K562 (cell line): ENCODE measurements around the gene ASCC1. TPM values are rescaled to one million over a fixed set of nuclear protein-coding genes. Genes with fewer than 3 reads are reported as not detected.

Source experiments
- ATF3 ChIP-seq, 2 experiments: fragments of 450-650 bp in 1 of 2; sonication (generic) in 1 of 2; formaldehyde crosslinking in 1 of 2; IDR thresholded peaks in 1 of 2; conservative IDR thresholded peaks in 1 of 2; 2 replicates each; pipeline versions ENCODE4 v1.6.1 to v1.8.1; 2016 to 2023; ENCODE audit warnings: mild to moderate bottlenecking in 2 of 2, moderate library complexity in 2 of 2, inconsistent platforms in 1 of 2, missing genetic modification reagents in 1 of 2
- CBFA2T2 ChIP-seq: fragments of 450-650 bp; conservative IDR thresholded peaks from 2 replicates; pipeline ENCODE4 v1.6.1; 2017; ENCODE audit warnings: mild to moderate bottlenecking
- CHAMP1 ChIP-seq: fragments of 450-650 bp; IDR thresholded peaks from 2 replicates; pipeline ENCODE4 v1.6.1; 2016; ENCODE audit warnings: mild to moderate bottlenecking
- DPF2 ChIP-seq: fragments of 450-650 bp; IDR thresholded peaks from 2 replicates; pipeline ENCODE4 v1.6.1; 2016
- GMEB1 ChIP-seq: fragments of 250-450 bp; sonication (Bioruptor Pico); IDR thresholded peaks from 2 replicates; pipeline ENCODE4 v1.4.0; 2020; ENCODE audit warnings: mild to moderate bottlenecking
- HOXB6 ChIP-seq: fragments of 250-450 bp; sonication (Bioruptor Pico); IDR thresholded peaks from 2 replicates; pipeline ENCODE4 v1.5.1; 2022; ENCODE audit warnings: mild to moderate bottlenecking, borderline replicate concordance
- ID3 ChIP-seq, 2 experiments: fragments of 250-450 bp in 1 of 2; fragments of 450-650 bp in 1 of 2; sonication (Bioruptor Pico) in 1 of 2; IDR thresholded peaks; 2 replicates each; pipeline versions ENCODE4 v1.6.1 to v1.8.0; 2016 to 2021; ENCODE audit warnings: mild to moderate bottlenecking in 2 of 2, moderate library complexity in 2 of 2, missing compliant biosample characterization in 1 of 2, missing genetic modification characterization in 1 of 2
- KDM1A ChIP-seq, 2 experiments: fragments of 450-650 bp; IDR thresholded peaks; 2 replicates each; pipeline ENCODE4 v1.6.1; 2016; ENCODE audit warnings: mild to moderate bottlenecking in 2 of 2
- MAZ ChIP-seq, 2 experiments: fragments of 450-650 bp in 1 of 2; sonication (generic) in 1 of 2; formaldehyde crosslinking; IDR thresholded peaks in 1 of 2; conservative IDR thresholded peaks in 1 of 2; 2 replicates each; pipeline versions ENCODE4 v1.4.0 to v1.5.0; 2020; ENCODE audit warnings: mild to moderate bottlenecking in 1 of 2, missing genetic modification reagents in 1 of 2
- MEIS2 ChIP-seq: fragments of 450-650 bp; IDR thresholded peaks from 2 replicates; pipeline ENCODE4 v1.6.1; 2014; ENCODE audit warnings: mild to moderate bottlenecking; ENCODE audit not compliant: partially characterized antibody
- SMARCB1 ChIP-seq: IDR thresholded peaks from 2 replicates; pipeline ENCODE4 v1.6.1; 2011; ENCODE audit warnings: improper control_type of control experiment, low read depth; ENCODE audit not compliant: insufficient read length
- SPI1 ChIP-seq: IDR thresholded peaks from 2 replicates; pipeline ENCODE4 v1.6.1; 2011; ENCODE audit warnings: low read depth, low read length, control low read depth, borderline replicate concordance
- TEAD1 ChIP-seq, 2 experiments: fragments of 450-650 bp in 1 of 2; sonication (generic) in 1 of 2; formaldehyde crosslinking; IDR thresholded peaks; 2 replicates each; pipeline versions ENCODE4 v1.4.0 to v1.8.0; 2020 to 2022; ENCODE audit warnings: mild to moderate bottlenecking in 2 of 2, missing genetic modification reagents in 1 of 2
- TEAD4 ChIP-seq, 2 experiments: sonication (generic) in 1 of 2; formaldehyde crosslinking in 1 of 2; IDR thresholded peaks; 2 replicates each; pipeline versions ENCODE4 v1.6.1 to v1.8.0; 2012 to 2022; ENCODE audit warnings: borderline replicate concordance in 1 of 2, inconsistent platforms in 1 of 2, low read length in 1 of 2, mild to moderate bottlenecking in 1 of 2, missing genetic modification reagents in 1 of 2
- TSC22D4 ChIP-seq: fragments of 450-650 bp; IDR thresholded peaks from 2 replicates; pipeline ENCODE4 v1.6.1; 2016; ENCODE audit warnings: missing genetic modification characterization, missing biosample characterization, control low read depth
- ZBTB33 ChIP-seq: sonication (generic); formaldehyde crosslinking; IDR thresholded peaks from 2 replicates; pipeline ENCODE4 v1.8.1; 2023; ENCODE audit warnings: mild to moderate bottlenecking, missing genetic modification reagents
- ZNF778 ChIP-seq: fragments of 450-650 bp; formaldehyde crosslinking; IDR thresholded peaks from 2 replicates; pipeline ENCODE4 v1.4.0; 2020; ENCODE audit warnings: mild to moderate bottlenecking, moderate library complexity
- polyA plus RNA-seq, 8 experiments: library from polyadenylated mRNA; depleted of rRNA in 4 of 8; stranded (reverse) in 5 of 8; unstranded in 3 of 8; fragments of >200 nt; fragmentation: Nextera tagmentation in 2 of 8; fragmentation: Illumina TruSeq in 1 of 8; extraction: Ambion mirVana in 2 of 8; extraction: Trizol in 1 of 8; gene quantifications; 2 replicates each; pipeline versions ENCODE4 v1.2.1 to v1.2.3, GENCODE V29; 2011 to 2014; ENCODE audit warnings: inconsistent platforms in 1 of 8, missing spikeins in 1 of 8
- total RNA-seq, 7 experiments: library from RNA; depleted of rRNA in 6 of 7; stranded (reverse); fragments of >200 nt in 6 of 7; fragmentation: Illumina TruSeq in 2 of 7; extraction: Trizol in 2 of 7; gene quantifications; 2 replicates each; pipeline versions ENCODE4 v1.2.1 to v1.2.3, GENCODE V29; 2011 to 2021; ENCODE audit warnings: low replicate concordance in 1 of 7

ASCC1 gene
- total and polyA plus RNA-seq, 9 of the 15 experiments (the other 6 are each of a cell fraction or from before 2014, with no cell fraction given) = 31.7 to 73.3 (median 52.8) TPM

- TF ChIP-seq GMEB1 (CRISPR knock-in tag) (no peak), ZNF778 (CRISPR knock-in tag) (no peak), SMARCB1 (no peak), DPF2 (peak; percentile 91), ZBTB33 (CRISPR knock-in tag) (0 out of 2 replicates have a peak, but pooled peaks have one; percentile 13), MEIS2 (peak; percentile 80), ID3 (CRISPR knock-in tag; IDR thresholded peaks at IDR 0.05) (no peak), ID3 (tag; IDR thresholded peaks at IDR 0.05) (no peak), KDM1A (IDR thresholded peaks at IDR 0.05) (peak; percentile 64 to 72; a peak in 3 of 4 replicates), ATF3 (IDR thresholded peaks at IDR 0.05) (peak; percentile 89), ATF3 (CRISPR knock-in tag; conservative IDR thresholded peaks at IDR 0.05) (no peak), CBFA2T2 (peak; percentile 18; the same call in 1 of the 2 replicates), TSC22D4 (tag) (no peak), TEAD4 (IDR thresholded peaks at IDR 0.05; ENCODE audit: low read length) (peak; percentile 41; the same call in 1 of the 2 replicates), TEAD4 (CRISPR knock-in tag; IDR thresholded peaks at IDR 0.05; ENCODE audit: borderline replicate concordance) (no peak), CHAMP1 (no peak), HOXB6 (CRISPR knock-in tag) (no peak), MAZ (CRISPR knock-in tag; conservative IDR thresholded peaks at IDR 0.05 in 1 of 2, IDR thresholded peaks at IDR 0.05 in 1 of 2) (0 out of 4 replicates have a peak, but pooled peaks of 1 of the 2 experiments have one; percentile 20), SPI1 (no peak), TEAD1 (CRISPR knock-in tag; IDR thresholded peaks at IDR 0.05) (peak in 1 of 2 experiments; percentile 60; a peak in 1 of 4 replicates)
Observed at GRCh38 chr10:72097448-72098300, 118.4 kb downstream of the ASCC1 start (continued).
